Erythroblast (primary cell): Measurements from ENCODE around the gene SUGCT.

Experiments
- GATA1 ChIP-seq: IDR thresholded peaks from 2 replicates; pipeline ENCODE4 v1.6.1; 2011; ENCODE audit warnings: low read depth, mild to moderate bottlenecking, control low read depth, low read length, moderate library complexity
- POLR2A ChIP-seq: IDR thresholded peaks from 2 replicates; pipeline ENCODE4 v1.6.1; 2011; ENCODE audit warnings: mild to moderate bottlenecking, low read length

DNA sequence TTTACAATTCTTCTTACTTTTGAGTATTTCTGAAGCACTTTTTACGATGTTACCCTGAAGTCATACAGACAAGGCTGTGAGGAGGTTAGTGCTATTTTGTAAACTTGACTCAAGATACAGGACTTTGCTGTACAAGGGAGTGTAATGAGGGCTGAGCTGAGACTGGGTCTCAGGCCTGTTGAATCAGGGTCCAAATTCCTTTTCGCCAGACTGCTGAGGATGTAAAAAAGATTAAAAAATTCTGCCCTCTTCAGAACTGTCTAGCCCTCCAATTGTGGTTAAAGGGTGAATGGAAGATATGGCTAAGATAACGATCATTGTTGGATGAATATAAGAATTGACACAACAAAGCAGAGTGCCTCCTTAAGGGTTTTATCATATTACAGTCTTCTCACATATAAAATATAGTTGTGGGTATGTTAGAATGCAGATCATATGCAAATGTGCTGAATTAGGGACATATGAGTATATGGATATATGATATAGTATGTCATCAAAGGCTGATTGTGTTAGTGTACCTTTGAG is 165.4 kb downstream of the SUGCT start:
- no peak for TF ChIP-seq POLR2A
- TF ChIP-seq GATA1: no peak
